ENCODE results near the gene LYPLA2.
A peak's percentile ranks its signal among the peaks of the same experiment; 100 is the strongest.
"Not testable (repeated sequence)": the region's sequence is repeated elsewhere in the genome, so short reads cannot be mapped to it uniquely, and the experiment has no call there.

The LYPLA2 gene

GRCh38 chr1:23825762-23826522 lies 35.0 kb downstream of the LYPLA2 start:
- DNase-seq (ENCODE audit: low read depth in 1 of 2, low spot score in 1 of 2): no peak

- DNase-seq (ENCODE audit: low read depth in 1 of 2, low spot score in 1 of 2): not testable (repeated sequence)
Measured at GRCh38 chr1:23826590-23826989, 35.6 kb downstream of the LYPLA2 start.

GRCh38 chr1:23827717-23828116 lies 36.8 kb downstream of the LYPLA2 start:
- DNase-seq (ENCODE audit: low read depth in 1 of 2, low spot score in 1 of 2): no peak

DNA sequence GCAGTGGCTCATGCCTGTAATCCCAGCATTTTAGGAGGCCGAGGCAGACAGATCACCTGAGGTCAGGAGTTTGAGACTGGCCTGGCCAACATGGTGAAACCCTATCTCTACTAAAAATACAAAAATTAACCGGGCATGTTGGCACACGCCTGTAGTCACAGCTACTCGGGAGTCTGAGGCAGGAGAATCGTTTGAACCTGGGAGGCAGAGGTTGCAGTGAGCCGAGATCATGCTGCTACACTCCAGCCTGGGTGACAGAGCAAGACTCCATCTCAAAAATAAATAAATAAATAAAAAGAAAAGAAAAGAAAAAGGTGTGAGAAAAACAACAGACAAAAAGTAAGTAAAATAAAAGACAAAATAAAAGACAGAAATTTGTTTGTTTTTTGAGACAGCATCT lies 43.2 kb downstream of the LYPLA2 start:
- not testable (repeated sequence) for DNase-seq (ENCODE audit: low read depth in 1 of 2, low spot score in 1 of 2)

DNA sequence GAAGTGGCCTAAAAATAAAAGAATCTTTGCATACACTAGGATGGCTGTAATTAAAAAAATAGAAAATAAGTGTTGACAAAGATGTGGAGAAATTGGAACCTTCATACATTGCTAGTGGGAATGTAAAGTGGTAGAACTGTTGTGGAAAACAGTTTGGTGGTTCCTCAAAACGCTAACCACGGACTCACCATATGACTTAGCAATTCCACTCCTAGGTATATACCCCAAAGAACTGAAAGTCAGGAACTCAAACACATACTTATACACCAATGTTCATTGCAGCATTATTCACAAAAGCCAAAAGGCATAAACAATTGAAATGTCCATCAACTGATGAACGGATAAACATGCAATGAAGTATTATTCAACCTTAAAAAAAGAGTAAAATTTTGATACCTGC lies 45.1 kb downstream of the LYPLA2 start:
- no peak for DNase-seq (ENCODE audit: low read depth in 1 of 2, low spot score in 1 of 2)

DNA sequence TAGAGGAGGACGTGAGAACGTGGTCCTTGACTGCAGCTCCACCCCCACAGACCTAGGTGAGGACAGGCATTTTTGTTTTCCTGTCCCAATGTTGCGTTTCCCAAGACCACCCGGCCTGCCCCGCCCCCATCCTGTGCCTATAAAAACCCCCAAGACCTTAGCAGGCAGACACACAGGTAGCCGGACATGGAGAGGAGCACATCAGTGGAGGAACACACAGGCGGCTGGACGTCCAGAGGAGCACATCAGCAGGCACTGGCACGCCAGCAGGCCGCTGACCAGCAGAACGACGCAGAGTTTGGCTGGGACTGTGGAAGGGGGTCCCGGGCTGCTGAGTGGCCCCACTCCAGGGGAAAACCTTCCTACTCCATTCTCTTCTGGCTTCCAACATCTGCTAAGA lies 47.0 kb downstream of the LYPLA2 start:
- no peak for DNase-seq (ENCODE audit: low read depth in 1 of 2, low spot score in 1 of 2)

- DNase-seq (ENCODE audit: low read depth in 1 of 2, low spot score in 1 of 2): peak; percentile 48 to 63
Measured at GRCh38 chr1:23838401-23838866, 47.5 kb downstream of the LYPLA2 start.

GRCh38 chr1:23843644-23844043 lies 52.7 kb downstream of the LYPLA2 start:
- no peak for DNase-seq (ENCODE audit: low read depth in 1 of 2, low spot score in 1 of 2)
